Neural crest cell (in vitro differentiated cells): ENCODE results near the gene JAGN1. TPM values are rescaled to one million over a fixed set of nuclear protein-coding genes. Genes with fewer than 3 reads are reported as not detected.
"Not testable (repeated sequence)": the region's sequence is repeated elsewhere in the genome, so short reads cannot be mapped to it uniquely, and the experiment has no call there.

Experiments used
- DNase-seq: peaks from one replicate; pipeline ENCODE4 v3.0.0; 2021; ENCODE audit warnings: low read depth, mixed read lengths, low spot score
- H3K27ac Mint-ChIP-seq: one replicate; pipeline ENCODE4 v1.8.0; 2021; ENCODE audit warnings: mild to moderate bottlenecking, mixed read lengths; ENCODE audit not compliant: unreplicated experiment
- H3K27me3 Mint-ChIP-seq: 2 replicates; pipeline ENCODE4 v1.8.0; 2021; ENCODE audit warnings: low read depth, mild to moderate bottlenecking, mixed read lengths
- H3K36me3 Mint-ChIP-seq: 2 replicates; pipeline ENCODE4 v1.8.0; 2021; ENCODE audit warnings: low read depth, mild to moderate bottlenecking, mixed read lengths
- H3K4me1 Mint-ChIP-seq: 2 replicates; pipeline ENCODE4 v1.8.0; 2021; ENCODE audit warnings: mixed read lengths
- H3K4me3 Mint-ChIP-seq: one replicate; pipeline ENCODE4 v1.8.0; 2021; ENCODE audit warnings: mild to moderate bottlenecking, mixed read lengths
- H3K9me3 Mint-ChIP-seq: 2 replicates; pipeline ENCODE4 v1.8.0; 2021; ENCODE audit warnings: mixed read lengths
- CTCF ChIP-seq: fragments of 200-600 bp; sonication (generic); conservative IDR thresholded peaks from 2 replicates; pipeline ENCODE4 v1.5.0; 2021; ENCODE audit warnings: antibody characterized with exemption, mild to moderate bottlenecking
- total RNA-seq: library from RNA; stranded (reverse); gene quantifications from 2 replicates; pipeline ENCODE4 v1.2.1, GENCODE V29; 2021

The JAGN1 gene
- total RNA-seq, 1 donor from 2014 or later: 41.1 TPM

GRCh38 chr3:9891072-9891622, 737 bp downstream of the JAGN1 start:
- H3K4me3 Mint-ChIP-seq: peak overlapping the region; percentile 99
- no peak for DNase-seq
- TF ChIP-seq CTCF: no peak
- no peaks in the 10 kb centered on the region for H3K27me3 Mint-ChIP-seq
- peaks cover 19% of the 10 kb centered on the region for H3K4me1 Mint-ChIP-seq
- peak overlapping the region; percentile 99 for H3K27ac Mint-ChIP-seq
- H3K9me3 Mint-ChIP-seq: no peaks in the 10 kb centered on the region
- peaks cover 13% of the 10 kb centered on the region for H3K36me3 Mint-ChIP-seq

GRCh38 chr3:9893739-9894138, 3.3 kb downstream of the JAGN1 start:
- Mint-ChIP-seq H3K4me1 (peaks cover 19% of the 10 kb centered on the region), H3K9me3 (no peaks in the 10 kb centered on the region), H3K4me3 (peak overlapping the region; percentile 50), H3K27me3 (no peaks in the 10 kb centered on the region), H3K27ac (no peak overlapping the region), H3K36me3 (peaks cover 13% of the 10 kb centered on the region)
- DNase-seq: no peak
- TF ChIP-seq CTCF: no peak

GRCh38 chr3:9895715-9896114, 5.3 kb downstream of the JAGN1 start:
- DNase-seq, H3K9me3 Mint-ChIP-seq, H3K4me3 Mint-ChIP-seq, H3K27me3 Mint-ChIP-seq, H3K27ac Mint-ChIP-seq: not testable (repeated sequence)
- Mint-ChIP-seq H3K4me1 (peaks cover 19% of the 10 kb centered on the region), H3K36me3 (peaks cover 13% of the 10 kb centered on the region)

- not testable (repeated sequence) for H3K27ac Mint-ChIP-seq, H3K9me3 Mint-ChIP-seq, DNase-seq, H3K27me3 Mint-ChIP-seq, H3K4me1 Mint-ChIP-seq, H3K4me3 Mint-ChIP-seq
- peaks cover 13% of the 10 kb centered on the region for H3K36me3 Mint-ChIP-seq
Measured at GRCh38 chr3:9896755-9897407, 6.5 kb downstream of the JAGN1 start.

GRCh38 chr3:9897408-9898372, 7.3 kb downstream of the JAGN1 start:
- no peak for TF ChIP-seq CTCF
- peaks cover 5% of the 10 kb centered on the region for H3K4me1 Mint-ChIP-seq
- H3K27ac Mint-ChIP-seq: no peak overlapping the region
- no peaks in the 10 kb centered on the region for H3K9me3 Mint-ChIP-seq
- H3K27me3 Mint-ChIP-seq: no peaks in the 10 kb centered on the region
- H3K36me3 Mint-ChIP-seq: peaks cover 9% of the 10 kb centered on the region
- H3K4me3 Mint-ChIP-seq: peak overlapping the region; percentile 18
- DNase-seq: no peak

GRCh38 chr3:9898467-9899241, 8.2 kb downstream of the JAGN1 start:
- no peak for DNase-seq
- peaks cover 4% of the 10 kb centered on the region for H3K36me3 Mint-ChIP-seq
- no peaks in the 10 kb centered on the region for H3K27me3 Mint-ChIP-seq
- TF ChIP-seq CTCF: no peak
- no peak overlapping the region for H3K4me3 Mint-ChIP-seq
- no peaks in the 10 kb centered on the region for H3K4me1 Mint-ChIP-seq
- H3K9me3 Mint-ChIP-seq: no peaks in the 10 kb centered on the region
- H3K27ac Mint-ChIP-seq: no peak overlapping the region
